Gastroesophageal sphincter (tissue), 3 donors: ENCODE results near the gene OR1J1.

Experiments
- POLR2A ChIP-seq, 2 donors: fragments of 450-650 bp; IDR thresholded peaks; one replicate each; pipeline ENCODE4 v1.6.1; 2017; ENCODE audit warnings: antibody characterized with exemption in 2 of 2, mild to moderate bottlenecking in 2 of 2, moderate library complexity in 1 of 2
- POLR2AphosphoS5 ChIP-seq: sonication (generic); formaldehyde crosslinking; IDR thresholded peaks from one replicate; pipeline ENCODE4 v1.6.1; 2017; ENCODE audit warnings: antibody characterized with exemption
- TF ChIP-seq, protein P1 (sequence below), 4 experiments: fragments of 200-600 bp in 2 of 4; fragments of 450-650 bp in 2 of 4; sonication (generic) in 1 of 4; IDR thresholded peaks; one replicate each; pipeline ENCODE4 v1.5.1; 2017 to 2019; ENCODE audit warnings: antibody characterized with exemption in 4 of 4, mild to moderate bottlenecking in 2 of 4, moderate library complexity in 2 of 4

DNA sequence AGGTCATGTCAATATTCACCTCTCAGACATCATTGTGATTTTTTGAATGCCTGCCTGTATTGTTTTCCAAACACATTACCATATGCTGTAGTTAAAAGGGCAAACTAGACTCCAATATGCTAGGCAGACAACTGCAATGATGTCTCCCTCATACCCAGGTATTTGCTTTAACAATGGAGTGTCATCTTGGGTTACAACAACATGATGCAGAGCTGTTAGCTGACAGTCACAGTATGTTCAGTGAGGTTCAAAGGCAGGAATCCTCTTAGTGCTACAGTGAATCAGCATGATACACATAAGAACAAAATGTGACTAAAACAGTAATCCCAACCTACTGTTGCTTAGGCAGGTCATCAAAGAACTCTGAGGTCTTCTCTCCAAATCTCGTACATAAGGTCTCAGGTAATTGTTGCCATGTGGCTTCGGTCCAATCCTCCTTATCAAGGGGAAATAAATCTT is 24.0 kb downstream of the OR1J1 start:
- no peak for TF ChIP-seq POLR2AphosphoS5
- TF ChIP-seq, protein P1, sequence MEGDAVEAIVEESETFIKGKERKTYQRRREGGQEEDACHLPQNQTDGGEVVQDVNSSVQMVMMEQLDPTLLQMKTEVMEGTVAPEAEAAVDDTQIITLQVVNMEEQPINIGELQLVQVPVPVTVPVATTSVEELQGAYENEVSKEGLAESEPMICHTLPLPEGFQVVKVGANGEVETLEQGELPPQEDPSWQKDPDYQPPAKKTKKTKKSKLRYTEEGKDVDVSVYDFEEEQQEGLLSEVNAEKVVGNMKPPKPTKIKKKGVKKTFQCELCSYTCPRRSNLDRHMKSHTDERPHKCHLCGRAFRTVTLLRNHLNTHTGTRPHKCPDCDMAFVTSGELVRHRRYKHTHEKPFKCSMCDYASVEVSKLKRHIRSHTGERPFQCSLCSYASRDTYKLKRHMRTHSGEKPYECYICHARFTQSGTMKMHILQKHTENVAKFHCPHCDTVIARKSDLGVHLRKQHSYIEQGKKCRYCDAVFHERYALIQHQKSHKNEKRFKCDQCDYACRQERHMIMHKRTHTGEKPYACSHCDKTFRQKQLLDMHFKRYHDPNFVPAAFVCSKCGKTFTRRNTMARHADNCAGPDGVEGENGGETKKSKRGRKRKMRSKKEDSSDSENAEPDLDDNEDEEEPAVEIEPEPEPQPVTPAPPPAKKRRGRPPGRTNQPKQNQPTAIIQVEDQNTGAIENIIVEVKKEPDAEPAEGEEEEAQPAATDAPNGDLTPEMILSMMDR (IDR thresholded peaks at IDR 0.05) = no peak
- no peak for TF ChIP-seq POLR2A (IDR thresholded peaks at IDR 0.05)
